ENCODE data around the gene DUSP18.

DNA sequence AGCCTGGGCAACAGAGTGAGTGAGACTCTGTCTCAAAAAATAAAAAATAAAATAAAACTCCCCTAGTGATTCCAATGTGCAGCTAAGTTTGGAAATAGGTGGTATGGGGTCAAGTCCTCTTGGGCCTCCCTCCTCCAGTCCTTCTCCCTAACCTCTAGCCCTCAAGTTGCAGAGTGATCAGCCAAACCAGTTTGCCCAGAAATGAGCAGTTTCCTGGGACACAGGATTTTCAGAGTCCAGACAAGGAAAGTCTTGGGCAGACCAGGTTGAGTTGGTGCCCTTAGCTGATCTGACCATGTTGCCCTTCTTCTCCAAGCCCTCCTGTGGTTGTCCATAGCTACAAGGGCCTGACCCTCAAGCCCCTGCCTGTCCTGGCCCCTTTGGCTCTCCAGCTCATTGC, 52.8 kb downstream of the DUSP18 start:
- no peak for TF ChIP-seq EZH2 (IDR thresholded peaks at IDR 0.05; ENCODE audit: borderline replicate concordance, low read depth, low read length)
- TF ChIP-seq CTCF (IDR thresholded peaks at IDR 0.05 in 2 of 3, conservative IDR thresholded peaks at IDR 0.05 in 1 of 3; ENCODE audit: insufficient read depth in 2 of 3, low read depth in 1 of 3, low read length in 3 of 3), result no peak
- no peak for TF ChIP-seq CEBPB (tag; IDR thresholded peaks at IDR 0.05)

All from K562 (cell line).